Frontal cortex (tissue), 4 donors: ENCODE data around the gene GCK. TPM values are rescaled to one million over a fixed set of nuclear protein-coding genes. Genes with fewer than 3 reads are reported as not detected.
"Not testable (repeated sequence)": the region's sequence is repeated elsewhere in the genome, so short reads cannot be mapped to it uniquely, and the experiment has no call there.

Experiments used
- DNase-seq, 2 donors: peaks; one replicate each; pipeline ENCODE4 v3.0.0; 2012; ENCODE audit warnings: low spot score in 2 of 2
- FAIRE-seq: peaks from 2 replicates; lab custom pipeline; 2012; peaks lifted over from hg19 to GRCh38; lab: Jason Lieb, UNC
- total RNA-seq: library from RNA; depleted of rRNA; stranded (reverse); fragments of >200 nt; gene quantifications from one replicate; pipeline ENCODE4 v1.2.3, GENCODE V29; 2014
- donor health status: control.
- donor health status: control.
- donor health status: control.

The GCK gene
- total RNA-seq, 1 donor from 2014 or later = 6.5 TPM

DNA sequence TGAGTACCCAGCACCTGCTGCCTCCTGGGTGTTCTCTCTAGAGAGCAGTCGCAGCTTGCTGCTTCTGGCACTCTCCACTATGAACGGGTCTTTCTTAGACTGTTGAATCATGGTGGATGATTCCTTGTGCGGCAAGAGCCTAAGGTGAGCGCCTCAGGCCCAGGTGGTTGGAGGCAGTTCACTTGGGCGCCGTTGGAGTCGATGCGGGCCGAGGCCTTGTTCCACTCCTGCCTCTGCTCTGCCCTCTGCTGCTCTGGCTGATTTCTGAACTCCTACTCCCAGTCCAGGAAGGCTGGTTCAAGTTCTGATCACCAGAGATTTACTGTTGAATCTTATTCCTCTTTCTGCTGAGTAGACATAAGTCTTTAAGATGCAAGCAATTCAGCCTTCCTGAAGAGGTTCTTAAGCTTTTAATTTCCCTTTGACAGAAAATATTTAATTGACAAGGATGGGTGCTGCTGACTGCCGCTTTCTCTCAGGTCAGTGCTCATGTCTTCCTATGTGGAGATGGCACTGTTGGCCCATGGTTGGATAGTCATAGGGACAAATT lies 22.0 kb upstream of the GCK start:
- FAIRE-seq (no peak), DNase-seq (no peak)

- DNase-seq = no peak
- no peak for FAIRE-seq
Observed at GRCh38 chr7:44210107-44210506, 20.9 kb upstream of the GCK start.

GRCh38 chr7:44208085-44208484 lies 18.8 kb upstream of the GCK start:
- FAIRE-seq (no peak), DNase-seq (no peak)

GRCh38 chr7:44206008-44206407 lies 16.8 kb upstream of the GCK start:
- FAIRE-seq (no peak), DNase-seq (no peak)

GRCh38 chr7:44201813-44202212 lies 12.6 kb upstream of the GCK start:
- DNase-seq = no peak
- FAIRE-seq = no peak

DNA sequence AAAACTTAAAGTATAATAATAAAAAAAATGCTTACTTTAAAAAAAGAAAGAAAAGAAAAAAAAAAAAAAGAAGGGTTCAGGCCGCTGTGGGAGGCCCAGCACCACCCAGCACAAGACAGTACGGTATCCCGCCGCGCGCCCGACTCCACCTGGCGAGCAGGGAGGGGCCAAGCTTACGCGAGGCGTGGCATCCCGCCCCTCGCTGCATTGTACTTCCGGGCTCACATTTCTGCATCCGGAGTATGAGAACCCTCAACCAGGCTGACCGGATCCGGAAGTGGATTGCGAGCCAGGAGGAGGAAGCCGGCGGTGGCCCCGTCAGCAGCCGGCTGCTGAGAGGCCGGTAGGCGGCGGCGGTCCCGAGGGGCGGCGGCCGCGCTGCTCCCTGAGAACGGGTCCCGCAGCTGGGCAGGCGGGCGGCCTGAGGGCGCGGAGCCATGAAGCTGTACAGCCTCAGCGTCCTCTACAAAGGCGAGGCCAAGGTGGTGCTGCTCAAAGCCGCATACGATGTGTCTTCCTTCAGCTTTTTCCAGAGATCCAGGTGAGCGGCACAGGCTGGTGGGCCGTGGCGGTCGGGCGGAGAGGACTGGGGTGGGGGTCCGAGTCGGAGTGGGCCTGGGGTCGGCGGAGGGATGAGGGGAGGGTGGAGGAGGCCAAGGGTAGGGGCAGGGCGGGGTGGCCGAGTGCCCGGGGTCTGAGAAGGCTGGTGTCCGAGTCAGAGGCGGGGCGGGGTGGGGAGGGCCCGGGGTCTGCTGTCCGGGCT lies 11.6 kb upstream of the GCK start, which contains the start of gene YKT6:
Gene YKT6, plus strand, starts transcription at position 280 of the 763 bp plus-strand sequence. Its CDS starts 158 bp downstream, at position 438.
- FAIRE-seq = no peak

DNA sequence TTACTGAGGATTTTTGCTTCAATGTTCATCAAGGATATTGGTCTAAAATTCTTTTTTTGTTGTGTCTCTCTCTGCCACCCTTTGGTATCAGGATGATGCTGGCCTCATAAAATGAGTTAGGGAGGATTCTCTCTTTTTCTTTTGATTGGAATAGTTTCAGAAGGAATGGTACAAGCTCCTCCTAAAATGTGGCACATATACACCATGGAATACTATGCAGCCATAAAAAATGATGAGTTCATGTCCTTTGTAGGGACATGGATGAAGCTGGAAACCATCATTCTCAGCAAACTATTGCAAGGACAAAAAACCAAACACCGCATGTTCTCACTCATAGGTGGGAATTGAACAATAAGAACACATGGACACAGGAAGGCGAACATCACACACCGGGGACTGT lies 10.9 kb upstream of the GCK start:
- FAIRE-seq = not testable (repeated sequence)

More for the DNA sequence above, 11.6 kb upstream of the GCK start, which contains the start of gene YKT6:
- peak; percentile 92 to 98 for DNase-seq

GRCh38 chr7:44197474-44197873 lies 8.2 kb upstream of the GCK start:
- FAIRE-seq (no peak), DNase-seq (no peak)

More for the DNA sequence above, 10.9 kb upstream of the GCK start:
- not testable (repeated sequence) for DNase-seq

- FAIRE-seq (no peak), DNase-seq (peak; percentile 47 to 52)
Observed at GRCh38 chr7:44196450-44196872, 7.2 kb upstream of the GCK start.

DNA sequence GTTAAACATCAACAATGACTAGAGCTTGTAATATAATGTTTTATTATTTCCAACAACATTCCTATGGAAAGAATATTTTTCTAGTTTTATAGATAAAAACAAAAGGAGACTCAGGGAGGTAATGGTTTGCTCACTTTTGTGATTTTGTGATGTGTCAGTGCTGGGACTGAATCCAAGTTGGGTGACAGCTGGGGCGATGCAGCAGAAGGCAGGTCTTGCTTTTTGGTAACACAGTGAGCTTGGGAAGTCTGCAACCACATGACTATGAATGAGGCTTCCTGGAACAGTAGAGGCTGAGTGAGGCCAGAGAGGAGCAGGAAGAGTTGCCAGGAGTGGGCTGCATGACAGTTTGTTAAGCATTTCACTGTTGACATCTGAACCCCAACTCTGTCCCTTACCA lies 6.7 kb upstream of the GCK start:
- no peak for DNase-seq
- no peak for FAIRE-seq

DNA sequence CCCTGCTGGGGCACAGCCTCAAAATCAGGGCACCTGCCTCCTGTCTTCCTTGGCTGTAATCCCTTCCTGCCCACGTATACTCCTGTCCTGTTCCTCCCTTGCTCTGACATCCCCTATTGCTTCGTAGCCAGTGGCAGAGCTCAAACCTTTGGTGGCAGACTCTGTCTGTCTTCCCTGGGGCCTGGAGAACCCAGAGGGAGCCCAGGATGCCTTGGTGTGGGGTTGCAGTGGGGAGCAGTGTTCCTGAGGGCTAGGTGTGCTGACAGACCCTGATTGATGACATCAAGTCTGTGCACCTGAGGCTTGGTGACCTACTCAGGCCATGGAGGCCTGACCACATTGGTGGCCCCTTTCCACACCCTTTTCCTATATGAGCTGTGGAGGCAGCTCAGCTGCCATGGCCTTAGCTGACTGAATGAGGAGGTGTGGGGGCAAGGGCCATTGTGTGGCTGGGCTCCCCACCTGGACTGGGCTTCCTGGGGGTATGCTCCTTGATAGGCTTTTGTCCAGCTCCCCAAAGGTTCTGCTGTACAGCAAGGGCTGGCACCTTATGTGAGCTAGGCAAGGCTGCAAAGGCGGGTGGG lies 5.4 kb upstream of the GCK start:
- FAIRE-seq = no peak
- DNase-seq = no peak

DNA sequence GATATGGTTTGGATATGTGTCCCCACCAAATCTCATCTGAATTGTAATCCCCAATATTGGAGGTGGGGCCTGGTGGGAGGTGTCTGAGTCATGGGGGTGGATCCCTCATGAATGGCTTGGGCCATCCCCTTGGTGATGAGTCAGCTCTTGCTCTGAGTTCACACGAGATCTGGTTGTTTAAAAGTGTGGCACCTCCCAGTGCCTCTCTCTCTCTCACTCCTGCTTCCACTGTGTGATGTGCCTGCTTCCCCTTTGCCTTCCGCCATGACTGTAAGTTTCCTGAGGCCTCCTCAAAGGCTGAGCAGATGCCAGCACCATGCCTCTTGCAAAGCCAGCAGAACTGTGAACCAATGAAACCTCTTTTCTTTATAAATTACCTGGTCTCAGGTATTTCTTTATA lies 4.8 kb upstream of the GCK start:
- FAIRE-seq = no peak

GRCh38 chr7:44193011-44193802 lies 4.0 kb upstream of the GCK start:
- DNase-seq (no peak), FAIRE-seq (no peak)

More for the DNA sequence above, 4.8 kb upstream of the GCK start:
- no peak for DNase-seq

- FAIRE-seq (no peak), DNase-seq (no peak)
Observed at GRCh38 chr7:44191171-44191570, 1.9 kb upstream of the GCK start.

DNA sequence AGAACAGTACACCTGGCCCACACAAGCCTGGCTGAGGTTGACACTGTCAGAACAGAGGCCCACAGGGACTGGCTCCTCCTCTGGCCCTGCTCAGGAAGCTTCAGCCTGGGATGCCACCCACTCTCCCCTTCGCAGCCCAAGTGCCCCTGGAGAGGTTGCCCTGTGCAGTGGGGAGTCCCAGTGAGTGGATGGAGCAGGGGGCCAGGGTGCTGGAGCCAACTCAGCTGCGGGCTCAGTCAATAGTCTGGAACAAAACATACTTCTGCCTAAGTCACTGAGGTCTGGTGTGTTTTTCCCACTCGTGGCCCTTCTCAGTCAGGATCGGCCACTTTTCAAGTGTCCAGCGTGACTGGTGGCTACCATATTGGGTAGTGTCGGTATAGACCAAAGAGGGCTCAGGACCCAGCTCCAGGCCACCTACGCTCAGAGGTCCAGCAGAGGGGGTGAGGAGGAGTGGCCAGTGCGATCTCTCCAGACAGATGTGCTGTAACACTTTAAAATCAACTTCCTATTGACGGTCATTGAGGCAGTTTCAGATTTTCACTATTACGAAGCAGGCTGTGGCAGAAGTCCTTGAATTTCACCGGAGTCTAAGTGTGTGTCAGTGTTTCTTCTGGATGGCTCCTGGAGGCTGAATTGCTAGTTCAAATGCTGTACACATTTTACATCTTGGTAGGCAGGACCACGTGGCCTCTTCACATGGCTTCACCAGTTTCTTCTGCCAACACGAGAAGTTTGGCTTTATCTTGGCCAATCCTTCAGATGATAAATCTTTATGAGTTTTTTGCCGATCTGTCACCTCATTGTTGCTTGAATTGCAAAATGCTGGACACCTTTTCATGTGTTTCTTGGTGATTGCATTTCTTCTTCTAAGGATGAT lies 994 bp upstream of the GCK start:
- FAIRE-seq = no peak
- DNase-seq = no peak

- DNase-seq (no peak), FAIRE-seq (no peak)
Observed at GRCh38 chr7:44188480-44189225, 586 bp downstream of the GCK start.

GRCh38 chr7:44187636-44188416 lies 1.4 kb downstream of the GCK start:
- no peak for DNase-seq
- no peak for FAIRE-seq

DNA sequence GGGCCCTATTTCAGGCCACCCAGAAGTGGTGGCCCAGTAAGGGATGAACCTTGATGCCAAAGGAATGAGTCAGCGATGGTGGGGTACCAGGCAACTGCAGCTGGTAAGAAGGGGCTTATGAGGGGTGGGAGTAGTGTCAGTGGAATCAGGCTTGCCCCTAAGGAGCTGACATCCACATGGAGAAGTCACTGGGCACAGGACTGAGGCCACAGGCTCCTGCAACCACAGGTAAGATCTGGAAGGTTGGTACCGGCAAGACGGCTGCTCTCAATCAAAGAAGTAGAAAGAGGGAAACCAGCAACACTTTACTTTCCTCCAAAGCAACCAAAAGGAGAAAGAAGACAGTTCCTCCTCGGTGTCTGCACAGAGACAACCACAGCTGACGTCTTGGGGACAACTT lies 2.5 kb downstream of the GCK start:
- FAIRE-seq (no peak), DNase-seq (no peak)
